GM18508 (cell line): ENCODE measurements around the gene EMILIN3.

Source experiments
- ATAC-seq: cut with Tn5 transposase; IDR thresholded peaks from one replicate; pipeline ENCODE4 v1.9.1; 2021; ENCODE audit warnings: moderate number of reproducible peaks; ENCODE audit not compliant: insufficient read depth, unreplicated experiment

EMILIN3 gene

DNA sequence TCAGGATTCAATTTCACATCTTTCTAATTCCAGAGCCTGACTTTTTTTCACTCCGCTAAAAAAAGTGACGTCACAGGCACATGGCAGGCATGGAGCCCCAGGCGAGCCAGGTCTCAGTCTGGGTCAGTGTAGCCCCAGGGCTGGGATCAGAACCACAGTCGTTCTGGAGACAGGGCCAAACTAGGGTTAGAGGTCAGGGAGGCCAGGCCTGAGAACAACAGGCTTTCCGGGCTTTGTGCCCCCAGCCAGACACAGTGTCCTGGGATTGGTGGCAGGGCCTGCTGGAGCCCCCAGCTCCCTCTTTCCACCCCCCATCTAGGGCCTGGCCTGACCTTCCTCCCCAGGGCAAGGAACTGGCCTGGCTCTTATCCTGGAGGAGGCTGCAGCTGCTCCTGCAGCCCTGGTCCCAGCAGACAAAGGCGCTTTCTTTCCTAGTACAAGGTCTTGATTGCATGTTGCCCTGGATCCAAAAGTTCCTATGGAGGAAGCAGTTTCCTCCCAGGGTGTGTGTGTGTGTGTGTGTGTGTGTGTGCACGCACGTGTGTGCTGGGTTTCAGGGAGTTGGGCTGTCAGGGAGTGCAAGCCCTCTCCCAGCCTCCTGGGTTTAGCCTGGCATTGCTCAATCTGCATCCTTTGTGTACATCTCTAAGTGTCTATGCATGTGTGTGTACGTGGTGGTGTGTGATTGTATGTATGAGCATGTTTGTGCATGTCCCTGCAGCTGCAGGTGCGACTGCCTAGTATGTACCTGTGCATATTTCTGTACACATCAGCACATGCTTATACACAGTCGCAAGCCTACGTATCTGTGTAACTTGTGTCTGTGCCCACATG is 26.5 kb upstream of the EMILIN3 start:
- ATAC-seq = no peak

DNA sequence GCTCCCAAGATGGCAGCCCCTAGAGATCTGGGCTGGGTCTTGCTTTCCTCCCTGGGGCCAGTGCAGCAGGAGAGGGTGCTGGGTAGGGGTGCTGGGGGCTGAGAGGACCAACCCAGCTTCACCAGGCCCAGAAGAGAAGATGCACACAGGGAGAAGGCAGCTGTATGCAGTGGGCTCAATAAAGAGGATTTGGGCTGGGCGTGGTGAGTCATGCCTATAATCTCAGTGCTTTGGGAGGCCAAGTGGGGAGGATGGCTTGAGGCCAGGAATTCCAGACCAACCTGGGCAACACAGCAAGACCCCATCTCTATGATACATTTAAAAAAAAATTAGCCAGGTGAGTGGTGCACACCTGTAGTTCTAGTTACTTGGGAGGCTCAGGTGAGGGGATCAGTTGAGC is 25.7 kb upstream of the EMILIN3 start:
- ATAC-seq = no peak

DNA sequence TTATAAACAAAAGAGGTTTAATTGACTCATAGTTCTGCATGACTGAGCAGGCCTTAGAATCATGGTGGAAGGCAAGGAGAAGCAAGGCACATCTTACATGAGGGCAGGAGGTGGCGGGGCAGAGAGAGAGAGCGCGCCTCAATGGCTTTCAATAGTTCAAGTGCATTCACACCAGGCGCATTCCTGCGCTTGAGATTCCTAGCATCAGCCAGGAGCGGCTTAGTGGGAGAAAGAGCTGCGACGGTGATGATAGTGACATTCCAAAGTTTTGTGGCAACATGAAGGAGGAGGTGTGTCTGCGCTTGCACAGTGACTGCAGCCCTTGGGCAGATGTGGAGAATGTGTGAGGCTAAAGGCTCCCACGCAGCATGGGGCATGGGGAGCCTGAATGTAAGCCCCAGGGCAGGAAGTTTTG is 25.0 kb upstream of the EMILIN3 start:
- no peak for ATAC-seq

DNA sequence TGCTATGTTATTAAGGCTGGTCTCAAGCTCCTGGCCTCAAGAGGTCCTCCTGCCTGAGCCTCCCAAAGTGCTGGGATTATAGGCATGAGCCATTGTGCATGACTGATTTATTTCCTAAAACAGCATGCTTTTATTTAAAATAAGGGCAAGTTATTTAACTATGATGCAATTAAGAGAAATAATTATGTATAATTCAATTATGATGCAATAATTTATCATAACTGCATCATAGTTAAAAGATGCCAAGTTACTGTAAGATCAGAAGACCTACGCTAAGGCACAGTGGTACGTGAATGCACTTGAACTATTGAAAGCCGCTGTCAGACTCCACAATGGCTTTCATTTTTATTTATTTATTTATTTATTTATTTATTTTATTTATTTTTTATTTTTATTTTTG is 24.3 kb upstream of the EMILIN3 start:
- ATAC-seq = no peak

DNA sequence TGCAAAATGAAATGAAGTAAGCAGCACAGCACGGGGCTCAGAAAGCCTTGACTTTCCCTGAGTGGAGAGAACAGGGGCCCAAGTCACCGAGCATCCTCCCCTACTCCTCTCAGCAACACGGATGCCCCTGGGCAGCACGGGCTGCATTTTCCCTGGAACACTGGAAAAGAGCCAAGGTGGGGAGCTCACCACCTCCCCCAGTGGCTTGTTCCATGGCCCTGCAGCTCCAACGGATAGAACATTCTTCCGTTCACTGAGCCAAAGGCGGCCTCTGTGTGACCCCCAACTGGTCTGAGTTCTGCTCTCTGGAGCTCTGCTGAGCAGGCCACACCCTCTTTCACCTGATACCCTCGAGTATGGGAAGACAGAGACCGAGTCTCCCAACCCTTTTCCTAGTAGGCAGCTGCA is 20.8 kb upstream of the EMILIN3 start:
- no peak for ATAC-seq

DNA sequence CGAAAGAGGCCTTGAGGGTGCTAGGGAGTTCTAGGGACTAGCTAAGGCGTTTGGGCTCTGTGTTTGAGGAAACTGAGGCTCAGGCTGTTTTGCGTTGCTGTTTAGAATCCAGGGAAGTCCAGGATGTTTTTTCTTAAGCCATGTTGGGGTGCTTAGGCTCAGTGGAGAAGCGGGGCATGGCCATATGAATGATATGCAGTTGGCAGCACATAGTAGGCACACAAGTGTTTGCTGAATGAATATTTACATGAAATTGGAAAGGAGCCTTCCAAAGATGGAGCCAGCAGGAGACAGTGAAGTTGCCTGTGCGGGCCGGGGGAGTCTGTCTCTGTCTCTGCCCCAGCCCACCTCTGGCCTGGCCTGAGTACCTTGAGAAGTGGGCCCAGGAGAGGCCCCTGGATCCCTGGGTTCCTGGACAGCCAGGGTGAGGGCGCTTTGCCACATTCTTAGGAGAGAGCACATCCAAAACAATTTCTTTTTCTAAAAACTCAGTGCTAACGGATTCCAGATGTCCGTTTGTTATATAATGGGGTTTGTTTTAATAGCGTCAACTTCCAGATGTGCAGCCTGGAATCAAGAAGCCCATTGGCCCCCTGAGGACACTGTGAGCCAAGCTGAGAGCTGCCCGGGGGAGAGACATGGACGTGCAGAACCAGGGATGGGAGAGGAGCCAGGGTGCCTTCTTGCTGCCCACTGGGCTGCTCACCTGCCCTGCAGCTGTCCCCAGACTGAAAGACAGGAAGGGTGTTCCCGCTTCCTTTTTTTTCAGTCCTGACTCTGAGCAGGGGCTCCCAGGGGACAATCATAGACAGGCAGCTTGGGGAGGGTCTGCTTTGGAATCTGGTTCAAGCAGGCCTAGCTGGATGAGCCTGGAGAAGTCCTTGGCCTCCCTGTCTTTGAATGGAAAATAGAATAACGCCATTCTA is 20.1 kb upstream of the EMILIN3 start:
- no peak for ATAC-seq

DNA sequence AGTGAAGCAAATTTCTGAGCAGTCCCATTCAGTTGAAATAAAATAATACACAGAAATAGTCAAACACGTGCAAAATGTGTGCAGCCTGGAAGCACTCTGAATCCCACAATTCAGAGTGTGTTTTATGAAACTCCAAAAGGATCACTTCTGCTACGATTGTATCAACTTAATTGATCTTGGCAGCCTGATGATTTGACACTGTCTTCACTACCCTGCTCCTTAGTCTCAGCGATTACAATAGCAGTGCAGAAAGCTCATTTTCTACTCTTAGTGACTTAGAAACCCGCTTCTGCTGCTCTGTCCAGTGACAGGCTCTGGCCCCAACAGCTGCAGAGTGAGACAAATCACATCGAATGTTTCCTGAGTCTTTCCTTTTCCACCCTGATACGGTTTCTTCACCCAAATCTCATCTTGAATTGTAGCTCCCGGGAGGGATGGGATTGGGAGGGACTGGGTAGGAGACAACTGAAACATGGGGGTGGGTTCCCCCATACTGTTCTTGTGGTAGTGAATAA is 16.2 kb upstream of the EMILIN3 start:
- no peak for ATAC-seq

DNA sequence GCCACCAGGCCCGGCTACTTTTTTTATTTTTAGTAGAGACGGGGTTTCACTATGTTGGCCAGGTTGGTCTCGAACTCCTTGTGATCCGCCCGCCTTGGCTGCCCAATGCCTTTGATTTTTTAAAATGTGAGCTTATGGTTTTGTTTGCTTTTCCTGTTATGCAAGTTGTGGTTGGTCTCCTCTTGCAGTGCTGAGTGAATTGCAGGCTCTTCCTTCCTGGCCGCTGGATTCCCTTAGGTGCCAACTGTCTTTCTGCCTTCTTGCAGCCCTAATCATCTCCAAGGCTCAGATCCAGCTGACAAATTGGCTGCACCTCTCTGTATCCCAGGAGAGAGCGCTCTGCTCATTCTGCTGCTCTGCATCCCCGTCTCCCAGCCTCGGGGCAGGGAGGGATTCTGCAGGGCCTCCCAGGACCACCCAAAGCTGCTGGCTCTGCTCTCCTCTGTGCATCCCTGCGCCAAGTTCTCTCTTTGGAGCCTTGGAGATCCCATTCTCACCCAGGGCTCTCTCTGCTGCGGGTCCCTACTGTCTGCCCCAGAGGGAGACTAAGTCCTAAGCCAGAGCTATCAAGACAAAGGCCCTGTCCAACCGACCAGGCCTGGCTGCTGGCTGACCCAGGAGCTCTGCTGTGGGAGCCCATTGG is 14.1 kb upstream of the EMILIN3 start:
- no peak for ATAC-seq

DNA sequence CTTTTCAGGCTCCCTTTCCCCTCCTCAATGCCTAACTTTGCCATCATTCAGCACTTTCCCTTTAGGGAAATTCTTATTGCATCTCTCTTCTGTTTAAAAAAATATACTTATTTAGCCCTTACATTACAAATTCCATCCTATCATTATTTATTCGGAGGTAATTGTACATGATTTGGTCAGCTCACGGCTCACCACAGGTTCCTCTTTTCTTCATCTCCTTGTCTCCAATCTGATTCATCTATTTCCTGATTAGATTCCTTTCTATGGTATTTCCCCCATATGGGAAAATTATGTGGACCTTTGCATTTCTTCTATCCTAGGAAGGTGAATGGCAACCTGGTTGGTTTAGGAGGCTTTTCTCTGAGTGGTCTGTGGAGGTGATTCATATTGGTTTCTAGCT is 12.9 kb upstream of the EMILIN3 start:
- no peak for ATAC-seq

DNA sequence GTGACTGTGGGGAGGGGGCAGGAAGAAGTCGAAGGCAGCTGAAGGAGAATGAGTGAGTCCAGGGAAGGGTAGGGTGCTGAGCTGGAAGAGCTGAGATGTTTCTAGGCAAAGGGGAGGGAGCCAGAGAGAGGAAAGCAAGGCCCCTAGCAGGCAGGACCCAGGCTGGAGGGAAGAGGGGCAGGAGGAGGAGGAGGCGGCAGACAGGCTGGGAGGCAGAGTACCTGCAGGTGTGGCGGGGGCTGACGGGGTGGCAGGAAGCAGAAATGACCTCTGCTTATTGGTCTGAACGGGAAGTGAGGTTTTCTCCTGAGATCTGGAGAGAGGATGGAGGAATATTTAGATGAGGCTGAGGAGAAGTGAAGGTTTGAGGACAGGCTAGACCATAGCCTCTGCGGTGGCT is 10.7 kb upstream of the EMILIN3 start:
- no peak for ATAC-seq

DNA sequence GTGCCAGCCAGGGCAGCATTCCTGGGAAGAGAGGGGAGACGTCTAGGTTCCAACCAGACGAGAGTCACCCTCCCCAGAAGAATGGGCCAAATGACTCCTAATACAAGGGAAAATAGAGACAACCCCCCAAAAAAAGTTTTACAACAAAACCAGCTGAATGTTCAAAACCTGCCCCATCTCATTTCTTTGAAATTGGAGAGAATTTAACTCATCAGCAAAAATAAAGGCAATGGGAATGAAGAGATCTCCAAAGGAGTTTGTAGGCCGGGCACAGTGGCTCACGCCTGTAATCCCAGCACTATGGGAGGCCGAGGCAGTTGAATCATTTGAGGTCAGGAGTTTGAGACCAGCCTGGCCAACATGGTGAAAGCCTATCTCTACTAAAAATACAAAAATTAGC is 9.7 kb upstream of the EMILIN3 start:
- ATAC-seq = no peak

DNA sequence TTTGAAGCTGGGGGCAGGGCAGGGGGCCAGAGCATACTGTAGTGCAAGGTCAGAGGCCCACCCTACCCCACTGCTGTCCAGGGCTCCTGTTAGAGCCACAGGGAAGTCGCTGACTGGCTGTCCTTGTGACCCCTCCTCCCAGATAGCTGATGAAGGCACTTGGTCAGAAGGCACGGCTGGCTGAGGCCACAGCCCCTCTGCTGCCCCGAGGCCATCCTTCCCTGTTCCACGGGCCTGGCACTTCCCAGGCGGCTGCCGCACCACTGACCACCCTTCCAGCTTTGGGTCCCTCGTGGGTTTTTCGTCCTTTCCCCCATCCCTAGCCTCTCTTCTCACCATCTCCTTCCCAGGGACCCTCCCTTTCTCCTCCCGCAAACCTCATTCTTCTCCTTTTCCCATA is 9.2 kb upstream of the EMILIN3 start:
- no peak for ATAC-seq

DNA sequence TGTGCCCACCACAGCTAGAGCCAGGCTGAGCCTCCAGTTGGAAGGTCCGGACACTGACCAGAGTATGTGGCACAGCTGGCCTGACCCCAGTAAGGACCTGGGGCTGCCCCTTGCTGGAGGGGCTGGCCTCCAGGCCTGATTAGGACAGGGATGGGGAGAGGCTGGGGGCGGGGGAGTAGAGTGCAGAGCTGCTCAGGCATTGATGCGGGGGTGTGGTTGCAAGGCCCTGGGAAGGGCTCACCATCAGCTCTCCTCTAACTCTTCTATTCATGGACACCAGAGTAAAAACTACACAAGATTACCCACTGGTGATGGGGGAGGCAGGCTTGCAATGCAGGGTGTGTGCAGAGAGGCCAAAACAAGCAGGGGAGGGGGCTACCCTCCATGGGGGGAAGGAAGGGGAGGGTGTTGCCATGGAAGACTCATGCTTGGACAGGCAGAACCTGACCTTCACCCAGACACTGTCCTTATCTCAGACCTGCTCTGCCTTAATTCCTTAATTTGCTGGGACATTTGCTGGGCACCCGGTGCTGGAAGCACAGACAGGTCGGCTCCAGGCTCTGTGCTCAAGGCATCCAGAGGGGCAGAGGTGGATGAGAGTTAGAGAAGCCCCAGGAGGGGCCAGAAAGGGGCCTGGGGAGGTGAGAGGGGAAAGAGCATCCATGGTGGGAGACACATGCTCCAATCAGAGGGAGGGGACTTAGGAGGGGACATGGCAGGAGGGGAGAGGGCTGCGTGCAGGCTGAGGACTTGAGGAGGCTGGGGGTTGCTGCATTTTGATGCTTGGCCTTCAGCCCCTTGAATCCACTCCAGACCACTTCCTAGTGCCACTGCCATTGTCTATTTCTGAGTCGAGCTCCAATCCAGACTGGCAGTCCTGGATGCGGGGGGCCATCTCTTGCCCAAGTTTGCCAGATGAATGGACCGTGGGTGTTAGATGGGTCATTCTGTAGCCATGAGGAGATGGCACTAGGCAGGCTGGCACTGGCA is 7.6 kb upstream of the EMILIN3 start:
- no peak for ATAC-seq

DNA sequence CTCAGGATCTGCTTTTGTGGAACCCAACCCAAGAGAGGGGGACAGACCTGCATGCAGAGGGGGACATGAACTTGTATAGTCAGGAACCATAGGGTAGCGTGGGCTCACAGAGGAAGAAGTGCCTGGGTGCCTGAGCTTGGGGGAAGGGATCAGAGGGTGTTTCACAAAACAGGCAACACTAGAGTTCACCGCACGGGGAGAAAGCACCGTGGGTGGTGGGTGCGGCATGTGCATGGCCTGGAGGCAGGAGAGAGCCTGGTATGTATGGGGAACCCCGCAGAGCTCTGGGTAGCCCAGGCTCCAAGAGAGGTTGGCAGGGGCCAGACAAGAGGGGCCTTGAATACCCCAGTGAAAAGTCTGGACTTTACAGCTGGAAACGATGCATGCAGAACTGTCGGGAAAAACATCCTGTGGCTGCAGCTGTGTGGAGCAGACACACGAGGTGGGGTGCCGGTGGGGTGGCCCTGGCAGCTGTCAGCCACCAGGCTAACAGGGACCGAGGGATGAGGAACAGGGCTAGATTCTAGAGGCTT is 6.7 kb upstream of the EMILIN3 start:
- ATAC-seq = no peak

DNA sequence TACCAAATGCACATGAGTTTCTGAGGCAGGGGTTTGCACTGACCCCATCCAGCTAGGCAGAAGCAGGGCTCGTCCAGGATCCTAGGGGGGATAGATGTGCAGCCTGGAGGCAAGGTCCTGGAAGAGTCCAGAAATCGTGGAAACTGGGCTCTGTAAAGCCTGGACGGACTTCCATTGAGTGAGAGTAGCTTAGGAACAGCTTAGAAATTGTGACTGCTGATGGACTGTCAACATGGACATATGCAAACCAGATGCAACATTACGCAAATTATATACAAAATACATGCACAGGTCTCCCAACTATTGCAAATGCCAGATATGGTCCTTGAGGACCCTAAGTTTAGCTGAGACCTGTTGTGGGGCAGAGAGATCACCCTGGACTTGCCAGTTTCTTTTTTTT is 4.8 kb upstream of the EMILIN3 start:
- no peak for ATAC-seq

DNA sequence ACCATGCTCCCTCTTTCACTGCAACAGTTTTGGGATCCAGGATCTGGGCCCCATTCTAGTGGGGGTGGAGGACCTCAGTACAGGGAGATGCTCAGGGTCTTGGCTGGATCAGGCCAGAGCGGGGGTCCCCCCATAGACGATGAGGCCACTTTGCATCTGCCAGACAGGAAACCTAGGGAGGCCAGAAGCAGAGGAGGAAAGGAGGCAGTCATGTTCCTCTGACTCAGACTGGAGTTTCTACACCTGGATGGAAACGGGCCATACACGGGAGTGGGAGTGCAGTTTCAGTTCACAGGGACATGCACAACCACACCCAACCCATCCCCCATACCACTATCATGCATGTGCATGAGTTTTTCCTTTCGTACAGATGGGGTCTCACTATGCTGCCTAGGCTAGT is 3.6 kb upstream of the EMILIN3 start:
- ATAC-seq = no peak

DNA sequence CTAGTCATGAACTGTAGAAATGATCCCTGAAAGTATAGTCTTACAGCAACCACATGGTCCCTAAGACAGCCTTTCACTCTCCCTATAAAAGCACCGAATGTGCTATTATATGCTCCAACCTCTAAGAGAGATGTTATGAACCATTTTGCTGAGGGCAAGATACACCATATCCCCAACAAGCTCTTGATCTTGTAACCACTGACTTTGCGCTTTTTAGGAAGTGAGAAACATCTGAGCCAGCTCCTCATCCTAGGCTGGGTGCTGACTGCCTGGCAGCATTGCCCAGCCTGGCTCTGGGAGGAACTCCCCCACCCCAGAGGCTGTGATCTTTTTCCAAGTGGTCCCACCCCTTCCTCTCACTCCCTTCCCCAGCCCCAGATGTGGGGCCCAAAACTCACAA is 3.1 kb upstream of the EMILIN3 start:
- no peak for ATAC-seq

DNA sequence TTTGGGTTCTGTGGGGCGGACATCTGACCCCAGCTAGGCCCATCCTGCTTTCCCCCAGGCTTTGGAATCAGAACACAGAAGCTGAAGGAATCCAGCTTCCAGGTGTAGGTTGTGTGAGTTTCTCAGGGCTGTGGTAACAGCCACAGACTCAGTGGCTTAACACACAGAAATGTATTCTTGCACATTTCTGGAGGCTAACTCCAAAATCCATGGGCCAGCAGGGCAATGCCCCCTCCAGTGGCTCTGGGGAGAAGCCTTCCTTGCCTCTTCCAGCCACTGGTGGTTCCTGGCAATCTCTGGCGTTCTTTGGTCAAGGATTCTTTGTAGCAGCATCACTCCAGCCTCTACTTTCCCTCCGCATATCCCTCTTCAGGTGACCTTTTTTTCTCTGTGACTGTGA is 1.3 kb upstream of the EMILIN3 start:
- ATAC-seq = no peak

DNA sequence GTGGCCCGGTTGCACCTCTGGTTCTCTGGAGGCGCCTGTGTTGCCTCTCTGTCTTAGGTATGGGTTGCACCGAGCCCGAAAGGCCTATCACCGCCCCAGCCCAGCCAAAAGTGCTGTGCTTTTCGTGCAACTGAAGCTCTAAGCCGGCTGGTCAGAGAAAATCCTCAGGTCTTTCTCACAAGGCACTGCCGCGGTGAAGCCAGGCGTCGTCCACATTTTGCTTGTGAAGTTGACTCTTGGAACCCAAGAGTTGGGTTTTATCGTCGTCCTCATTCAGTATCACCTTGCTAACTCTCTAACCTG is 726 bp upstream of the EMILIN3 start:
- no peak for ATAC-seq
